HEK293 (cell line): ENCODE data around the gene SPINT2.
"Not testable (repeated sequence)": the region's sequence is repeated elsewhere in the genome, so short reads cannot be mapped to it uniquely, and the experiment has no call there.

Experiments used
- CTCF ChIP-seq: fragments of 450-650 bp; formaldehyde crosslinking; IDR thresholded peaks from 2 replicates; pipeline ENCODE4 v1.5.1; 2016; ENCODE audit warnings: missing biosample characterization, missing genetic modification characterization
- ZNF138 ChIP-seq: fragments of 450-650 bp; formaldehyde crosslinking; IDR thresholded peaks from 2 replicates; pipeline ENCODE4 v1.5.1; 2016; ENCODE audit warnings: missing biosample characterization, missing genetic modification characterization, borderline replicate concordance
- ZNF302 ChIP-seq: fragments of 450-650 bp; formaldehyde crosslinking; IDR thresholded peaks from 2 replicates; pipeline ENCODE4 v1.5.1; 2016; ENCODE audit warnings: missing biosample characterization, missing genetic modification characterization, low read depth
- ZNF324 ChIP-seq: fragments of 450-650 bp; formaldehyde crosslinking; IDR thresholded peaks from 2 replicates; pipeline ENCODE4 v1.5.1; 2016; ENCODE audit warnings: missing biosample characterization, missing genetic modification characterization
- ZNF548 ChIP-seq: fragments of 450-650 bp; formaldehyde crosslinking; IDR thresholded peaks from 2 replicates; pipeline ENCODE4 v1.5.1; 2016; ENCODE audit warnings: missing biosample characterization, missing genetic modification characterization
- ZNF629 ChIP-seq: fragments of 450-650 bp; formaldehyde crosslinking; IDR thresholded peaks from 2 replicates; pipeline ENCODE4 v1.5.1; 2017; ENCODE audit warnings: missing biosample characterization, missing genetic modification characterization
- ZNF670 ChIP-seq: fragments of 450-650 bp; formaldehyde crosslinking; IDR thresholded peaks from 2 replicates; pipeline ENCODE4 v1.5.1; 2016; ENCODE audit warnings: missing biosample characterization, missing genetic modification characterization, low read depth
- ZNF837 ChIP-seq: fragments of 450-650 bp; formaldehyde crosslinking; IDR thresholded peaks from 2 replicates; pipeline ENCODE4 v1.5.1; 2016; ENCODE audit warnings: missing biosample characterization, missing genetic modification characterization
- ZSCAN16 ChIP-seq: fragments of 450-650 bp; formaldehyde crosslinking; IDR thresholded peaks from 2 replicates; pipeline ENCODE4 v1.5.1; 2016; ENCODE audit warnings: missing biosample characterization, missing genetic modification characterization
- TF ChIP-seq, protein P1 (sequence below): fragments of 450-650 bp; formaldehyde crosslinking; IDR thresholded peaks from 2 replicates; pipeline ENCODE4 v1.5.1; 2016; ENCODE audit warnings: missing biosample characterization, missing genetic modification characterization, low read depth
- TF ChIP-seq, protein P2 (sequence below): fragments of 450-650 bp; formaldehyde crosslinking; IDR thresholded peaks from 2 replicates; pipeline ENCODE4 v1.5.1; 2016; ENCODE audit warnings: missing biosample characterization, missing genetic modification characterization
- TF ChIP-seq, protein P3 (sequence below): IDR thresholded peaks from 2 replicates; pipeline ENCODE4 v1.6.1; 2011; ENCODE audit warnings: mild to moderate bottlenecking, low read depth, low read length, borderline replicate concordance

DNA sequence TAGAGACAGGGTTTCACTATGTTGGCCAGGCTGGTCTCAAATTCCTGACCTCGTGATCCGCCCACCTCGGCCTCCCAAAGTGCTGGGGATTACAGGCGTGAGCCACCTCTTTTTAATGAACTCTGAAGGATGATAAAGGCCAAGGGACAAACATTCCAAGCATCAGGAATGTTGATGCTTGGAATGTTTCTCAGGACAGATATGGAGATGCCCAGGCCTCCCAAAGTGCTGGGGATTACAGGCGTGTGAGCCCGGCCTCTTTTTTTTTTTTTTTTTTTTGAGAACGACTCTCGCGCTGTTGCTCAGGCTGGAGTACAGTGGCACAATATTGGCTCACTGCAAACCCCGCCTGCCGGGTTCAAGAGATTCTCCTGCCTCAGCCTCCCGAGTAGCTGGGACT, 2.4 kb upstream of the SPINT2 start:
- TF ChIP-seq ZNF629 (tag by site-specific recombination); ZNF302; ZNF138 (tag by site-specific recombination); ZNF548 (tag by site-specific recombination); CTCF (tag by site-specific recombination); ZNF670 (tag by site-specific recombination); ZSCAN16 (tag by site-specific recombination); ZNF837 (tag by site-specific recombination); ZNF324 (tag by site-specific recombination): not testable (repeated sequence)
- TF ChIP-seq, protein P1, sequence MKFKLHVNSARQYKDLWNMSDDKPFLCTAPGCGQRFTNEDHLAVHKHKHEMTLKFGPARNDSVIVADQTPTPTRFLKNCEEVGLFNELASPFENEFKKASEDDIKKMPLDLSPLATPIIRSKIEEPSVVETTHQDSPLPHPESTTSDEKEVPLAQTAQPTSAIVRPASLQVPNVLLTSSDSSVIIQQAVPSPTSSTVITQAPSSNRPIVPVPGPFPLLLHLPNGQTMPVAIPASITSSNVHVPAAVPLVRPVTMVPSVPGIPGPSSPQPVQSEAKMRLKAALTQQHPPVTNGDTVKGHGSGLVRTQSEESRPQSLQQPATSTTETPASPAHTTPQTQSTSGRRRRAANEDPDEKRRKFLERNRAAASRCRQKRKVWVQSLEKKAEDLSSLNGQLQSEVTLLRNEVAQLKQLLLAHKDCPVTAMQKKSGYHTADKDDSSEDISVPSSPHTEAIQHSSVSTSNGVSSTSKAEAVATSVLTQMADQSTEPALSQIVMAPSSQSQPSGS, result not testable (repeated sequence)
- TF ChIP-seq, protein P2, sequence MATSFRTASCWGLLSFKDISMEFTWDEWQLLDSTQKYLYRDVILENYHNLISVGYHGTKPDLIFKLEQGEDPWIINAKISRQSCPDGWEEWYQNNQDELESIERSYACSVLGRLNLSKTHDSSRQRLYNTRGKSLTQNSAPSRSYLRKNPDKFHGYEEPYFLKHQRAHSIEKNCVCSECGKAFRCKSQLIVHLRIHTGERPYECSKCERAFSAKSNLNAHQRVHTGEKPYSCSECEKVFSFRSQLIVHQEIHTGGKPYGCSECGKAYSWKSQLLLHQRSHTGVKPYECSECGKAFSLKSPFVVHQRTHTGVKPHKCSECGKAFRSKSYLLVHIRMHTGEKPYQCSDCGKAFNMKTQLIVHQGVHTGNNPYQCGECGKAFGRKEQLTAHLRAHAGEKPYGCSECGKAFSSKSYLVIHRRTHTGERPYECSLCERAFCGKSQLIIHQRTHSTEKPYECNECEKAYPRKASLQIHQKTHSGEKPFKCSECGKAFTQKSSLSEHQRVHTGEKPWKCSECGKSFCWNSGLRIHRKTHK, result not testable (repeated sequence)
- TF ChIP-seq, protein P3, sequence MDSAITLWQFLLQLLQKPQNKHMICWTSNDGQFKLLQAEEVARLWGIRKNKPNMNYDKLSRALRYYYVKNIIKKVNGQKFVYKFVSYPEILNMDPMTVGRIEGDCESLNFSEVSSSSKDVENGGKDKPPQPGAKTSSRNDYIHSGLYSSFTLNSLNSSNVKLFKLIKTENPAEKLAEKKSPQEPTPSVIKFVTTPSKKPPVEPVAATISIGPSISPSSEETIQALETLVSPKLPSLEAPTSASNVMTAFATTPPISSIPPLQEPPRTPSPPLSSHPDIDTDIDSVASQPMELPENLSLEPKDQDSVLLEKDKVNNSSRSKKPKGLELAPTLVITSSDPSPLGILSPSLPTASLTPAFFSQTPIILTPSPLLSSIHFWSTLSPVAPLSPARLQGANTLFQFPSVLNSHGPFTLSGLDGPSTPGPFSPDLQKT, result not testable (repeated sequence)
